MM.1S (cell line): ENCODE results near the gene SLC5A3.

ENCODE experiments used
- DNase-seq: peaks from one replicate; pipeline ENCODE4 v3.0.0-alpha.2; 2015
- H2AFZ ChIP-seq: fragments of 300-600 bp; sonication (generic); 2 replicates; pipeline ENCODE4 v1.6.0; 2016; ENCODE audit warnings: antibody characterized with exemption, low read length
- H3F3A ChIP-seq: fragments of 300-600 bp; sonication (generic); 2 replicates; pipeline ENCODE4 v1.6.1; 2016; ENCODE audit warnings: mild to moderate bottlenecking, antibody characterized with exemption, low read length, moderate library complexity, mixed read lengths; ENCODE audit not compliant: insufficient read depth
- H3K27ac ChIP-seq: fragments of 300-600 bp; sonication (generic); 2 replicates; pipeline ENCODE4 v1.5.1; 2016; ENCODE audit warnings: mild to moderate bottlenecking, low read length
- H3K27me3 ChIP-seq: fragments of 300-600 bp; sonication (generic); replicated peaks from 2 replicates; pipeline ENCODE4 v1.6.0; 2016; ENCODE audit warnings: low read length; ENCODE audit not compliant: insufficient read depth
- H3K36me3 ChIP-seq: fragments of 300-600 bp; sonication (generic); replicated peaks from 2 replicates; pipeline ENCODE4 v1.6.1; 2016; ENCODE audit warnings: mild to moderate bottlenecking, low read length, mixed read lengths; ENCODE audit not compliant: insufficient read depth
- H3K4me1 ChIP-seq: fragments of 300-600 bp; sonication (generic); 2 replicates; pipeline ENCODE4 v1.6.1; 2016; ENCODE audit warnings: low read length, mixed read lengths
- H3K4me2 ChIP-seq: fragments of 300-600 bp; sonication (generic); 2 replicates; pipeline ENCODE4 v1.6.0; 2016; ENCODE audit warnings: low read depth, low read length
- H3K4me3 ChIP-seq: fragments of 300-600 bp; sonication (generic); 2 replicates; pipeline ENCODE4 v1.5.1; 2016; ENCODE audit warnings: low read length, mixed read lengths
- H3K79me2 ChIP-seq: fragments of 300-600 bp; sonication (generic); 2 replicates; pipeline ENCODE4 v1.6.1; 2016; ENCODE audit warnings: mixed run types, low read length, mixed read lengths
- H3K9ac ChIP-seq: fragments of 300-600 bp; sonication (generic); 2 replicates; pipeline ENCODE4 v1.6.1; 2016; ENCODE audit warnings: low read length, mixed read lengths
- H3K9me2 ChIP-seq: fragments of 300-600 bp; sonication (generic); replicated peaks from 2 replicates; pipeline ENCODE4 v1.6.1; 2016; ENCODE audit warnings: mild to moderate bottlenecking, low read length, mixed read lengths; ENCODE audit not compliant: insufficient read depth
- H3K9me3 ChIP-seq: fragments of 300-600 bp; sonication (generic); replicated peaks from 2 replicates; pipeline ENCODE4 v1.6.1; 2016; ENCODE audit warnings: mild to moderate bottlenecking, low read length, mixed read lengths; ENCODE audit not compliant: insufficient read depth
- H4K20me1 ChIP-seq: fragments of 300-600 bp; sonication (generic); 2 replicates; pipeline ENCODE4 v1.6.1; 2016; ENCODE audit warnings: mild to moderate bottlenecking, low read length, moderate library complexity, mixed read lengths; ENCODE audit not compliant: insufficient read depth
- CTCF ChIP-seq: fragments of 300-600 bp; sonication (generic); IDR thresholded peaks from 2 replicates; pipeline ENCODE4 v1.5.1; 2016; ENCODE audit warnings: antibody characterized with exemption, low read length, mixed read lengths
- EZH2 ChIP-seq: fragments of 300-600 bp; sonication (generic); optimal IDR thresholded peaks from 2 replicates; pipeline ENCODE3; 2017; ENCODE audit warnings: low read depth, mild to moderate bottlenecking, antibody characterized with exemption, low read length, mixed read lengths
- EZH2phosphoT487 ChIP-seq: fragments of 300-600 bp; sonication (generic); IDR thresholded peaks from 2 replicates; pipeline ENCODE4 v1.6.1; 2018; ENCODE audit warnings: antibody characterized with exemption, low read length

SLC5A3 gene

GRCh38 chr21:34027721-34028461 lies 45.5 kb upstream of the SLC5A3 start:
- Histone ChIP-seq H3K4me2 (no peak overlapping the region), H3K4me3 (no peak overlapping the region), H3K27ac (no peak overlapping the region), H3K4me1 (peaks cover 10% of the 10 kb centered on the region), H3K36me3 (no peaks in the 10 kb centered on the region), H3K79me2 (no peaks in the 10 kb centered on the region), H4K20me1 (no peaks in the 10 kb centered on the region), H3K9ac (no peak overlapping the region), H2AFZ (no peak overlapping the region), H3K9me3 (no peaks in the 10 kb centered on the region), H3K27me3 (no peaks in the 10 kb centered on the region), H3K9me2 (no peaks in the 10 kb centered on the region), H3F3A (no peaks in the 10 kb centered on the region)
- TF ChIP-seq CTCF (no peak), EZH2 (no peak), EZH2phosphoT487 (no peak)
- no peak for DNase-seq

GRCh38 chr21:34029743-34030528 lies 43.4 kb upstream of the SLC5A3 start:
- no peaks in the 10 kb centered on the region for H3K9me2 ChIP-seq
- no peaks in the 10 kb centered on the region for H3K79me2 ChIP-seq
- peak; percentile 82 for DNase-seq

GRCh38 chr21:34031835-34032370 lies 41.5 kb upstream of the SLC5A3 start:
- no peak overlapping the region for H3K9ac ChIP-seq
- no peaks in the 10 kb centered on the region for H3K36me3 ChIP-seq
- peaks cover 10% of the 10 kb centered on the region for H3K4me1 ChIP-seq
- TF ChIP-seq EZH2phosphoT487 (no peak), CTCF (no peak), EZH2 (no peak)
- H3F3A ChIP-seq, result no peaks in the 10 kb centered on the region
- no peak overlapping the region for H3K4me3 ChIP-seq
- H3K9me2 ChIP-seq, result no peaks in the 10 kb centered on the region
- H3K79me2 ChIP-seq, result no peaks in the 10 kb centered on the region
- peak overlapping the region; percentile 13 for H2AFZ ChIP-seq
- no peak overlapping the region for H3K27ac ChIP-seq
- H3K4me2 ChIP-seq, result peak overlapping the region; percentile 14; the same call in 1 of the 2 replicates
- H4K20me1 ChIP-seq, result no peaks in the 10 kb centered on the region
- H3K9me3 ChIP-seq, result no peaks in the 10 kb centered on the region
- peak; percentile 74 for DNase-seq
- no peaks in the 10 kb centered on the region for H3K27me3 ChIP-seq

More at GRCh38 chr21:34029743-34030528, 43.4 kb upstream of the SLC5A3 start:
- Histone ChIP-seq H3K27me3 (no peaks in the 10 kb centered on the region), H3K4me2 (peak overlapping the region; percentile 38; the same call in 1 of the 2 replicates), H4K20me1 (no peaks in the 10 kb centered on the region), H3F3A (no peaks in the 10 kb centered on the region), H3K36me3 (no peaks in the 10 kb centered on the region), H3K4me1 (peaks cover 10% of the 10 kb centered on the region), H2AFZ (peak overlapping the region; percentile 61), H3K27ac (no peak overlapping the region), H3K4me3 (peak overlapping the region; percentile 20; the same call in 1 of the 2 replicates), H3K9ac (no peak overlapping the region), H3K9me3 (no peaks in the 10 kb centered on the region)
- no peak for TF ChIP-seq EZH2phosphoT487
- TF ChIP-seq CTCF, result no peak
- no peak for TF ChIP-seq EZH2
